HG02610 (cell line): ENCODE measurements around the gene AOPEP.
A peak's percentile ranks its signal among the peaks of the same experiment; 100 is the strongest.
"Not testable (repeated sequence)": the region's sequence is repeated elsewhere in the genome, so short reads cannot be mapped to it uniquely, and the experiment has no call there.

Experiments
- ATAC-seq: cut with Tn5 transposase; IDR thresholded peaks from one replicate; pipeline ENCODE4 v1.9.1; 2021; ENCODE audit warnings: mild to moderate bottlenecking, moderate library complexity; ENCODE audit not compliant: unreplicated experiment

Gene AOPEP

GRCh38 chr9:94840738-94841137 lies 114.2 kb downstream of the AOPEP start:
- ATAC-seq: no peak

- no peak for ATAC-seq
These were observed 116.6 kb downstream of the AOPEP start for GRCh38 chr9:94843134-94843533.

GRCh38 chr9:94846739-94847138 lies 120.2 kb downstream of the AOPEP start:
- no peak for ATAC-seq

- ATAC-seq: no peak
These were observed 121.0 kb downstream of the AOPEP start for GRCh38 chr9:94847486-94847885.

- ATAC-seq: not testable (repeated sequence)
These were observed 122.3 kb downstream of the AOPEP start for GRCh38 chr9:94848791-94849190.

GRCh38 chr9:94850540-94851434 lies 124.3 kb downstream of the AOPEP start:
- no peak for ATAC-seq

- ATAC-seq: no peak
These were observed 125.0 kb downstream of the AOPEP start for GRCh38 chr9:94851467-94851866.

GRCh38 chr9:94851892-94852291 lies 125.4 kb downstream of the AOPEP start:
- no peak for ATAC-seq

GRCh38 chr9:94852373-94852772 lies 125.9 kb downstream of the AOPEP start:
- ATAC-seq: no peak

GRCh38 chr9:94853887-94854286 lies 127.4 kb downstream of the AOPEP start:
- no peak for ATAC-seq

GRCh38 chr9:94855903-94856302 lies 129.4 kb downstream of the AOPEP start:
- no peak for ATAC-seq

GRCh38 chr9:94857791-94858190 lies 131.3 kb downstream of the AOPEP start:
- no peak for ATAC-seq

- ATAC-seq: no peak
These were observed 132.7 kb downstream of the AOPEP start for GRCh38 chr9:94859226-94859625.

- ATAC-seq: no peak
These were observed 133.4 kb downstream of the AOPEP start for GRCh38 chr9:94859891-94860290.

GRCh38 chr9:94860678-94861588 lies 134.4 kb downstream of the AOPEP start:
- ATAC-seq: peak; percentile 86

- no peak for ATAC-seq
These were observed 135.2 kb downstream of the AOPEP start for GRCh38 chr9:94861589-94862272.

GRCh38 chr9:94864196-94864595 lies 137.7 kb downstream of the AOPEP start:
- no peak for ATAC-seq

- ATAC-seq: no peak
These were observed 138.5 kb downstream of the AOPEP start for GRCh38 chr9:94864862-94865509.

GRCh38 chr9:94865582-94866452 lies 139.3 kb downstream of the AOPEP start:
- ATAC-seq: no peak

GRCh38 chr9:94866770-94867169 lies 140.3 kb downstream of the AOPEP start:
- ATAC-seq: no peak
